Activated T-cell treated with anti-CD3 and anti-CD28 coated beads for 48 hours (primary cell): Measurements from ENCODE around the gene SYT15.
"Not testable (repeated sequence)": the region's sequence is repeated elsewhere in the genome, so short reads cannot be mapped to it uniquely, and the experiment has no call there.

Experiments used
- DNase-seq: peaks from one replicate; pipeline ENCODE4 v3.0.0-alpha.2; 2020; ENCODE audit warnings: low read depth

The SYT15 gene

DNA sequence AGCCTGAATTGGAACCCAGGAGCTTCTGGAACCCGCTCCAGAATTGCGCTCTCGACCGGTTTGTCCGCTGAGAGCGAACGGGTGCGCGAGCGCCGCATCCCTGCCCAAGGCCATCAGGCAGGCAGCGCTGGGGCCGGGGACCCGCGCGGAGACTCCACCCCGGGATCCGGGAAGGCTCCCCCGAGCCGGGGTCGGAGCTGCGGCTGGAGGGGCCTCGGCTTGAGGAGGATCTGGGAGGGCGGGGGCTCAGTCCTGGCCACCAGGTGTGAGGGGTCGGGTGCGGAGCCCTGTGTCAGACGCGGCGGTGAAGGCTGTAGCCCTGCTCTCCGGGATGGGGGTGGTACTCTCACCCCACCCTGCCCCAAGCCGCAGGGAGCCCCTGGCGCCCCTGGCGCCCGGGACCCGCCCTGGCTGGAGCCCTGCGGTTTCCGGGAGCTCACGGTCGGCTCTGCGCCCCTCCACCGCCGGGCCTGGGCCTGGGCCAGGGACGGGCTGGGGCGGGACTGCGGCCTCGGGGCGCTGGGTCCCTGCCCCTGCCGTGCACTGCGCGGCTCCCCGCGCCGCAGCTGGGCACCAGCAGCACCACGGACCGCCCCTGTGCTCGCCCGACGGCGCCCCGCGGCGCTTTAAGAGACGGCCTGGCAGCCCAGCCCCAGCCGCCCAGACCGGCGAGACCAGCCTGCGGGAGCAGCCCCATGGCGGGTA, at the start of gene SYT15:
SYT15 (plus strand) TSS at position 655 of the 705 bp plus-strand sequence; CDS start at position 696, 41 bp downstream.
- not testable (repeated sequence) for DNase-seq

DNA sequence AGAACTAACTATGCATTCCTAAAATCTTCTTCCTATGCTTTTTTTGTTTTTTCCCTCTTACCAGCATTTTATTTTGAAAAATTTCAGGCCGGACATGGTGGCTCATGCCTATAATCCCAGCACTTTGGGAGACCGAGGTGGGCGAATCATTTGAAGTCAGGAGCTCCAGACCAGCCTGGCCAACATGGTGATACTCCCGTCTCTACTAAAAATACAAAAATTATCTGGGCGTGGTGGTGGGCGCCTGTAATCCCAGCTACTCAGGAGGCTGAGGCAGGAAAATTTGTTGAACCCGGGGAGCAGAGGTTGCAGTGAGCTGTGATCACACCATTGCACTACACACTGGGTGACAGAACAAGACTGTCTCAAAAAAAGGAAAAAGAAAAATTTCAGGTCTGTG, 49.2 kb upstream of the SYT15 start:
- DNase-seq = not testable (repeated sequence)

DNA sequence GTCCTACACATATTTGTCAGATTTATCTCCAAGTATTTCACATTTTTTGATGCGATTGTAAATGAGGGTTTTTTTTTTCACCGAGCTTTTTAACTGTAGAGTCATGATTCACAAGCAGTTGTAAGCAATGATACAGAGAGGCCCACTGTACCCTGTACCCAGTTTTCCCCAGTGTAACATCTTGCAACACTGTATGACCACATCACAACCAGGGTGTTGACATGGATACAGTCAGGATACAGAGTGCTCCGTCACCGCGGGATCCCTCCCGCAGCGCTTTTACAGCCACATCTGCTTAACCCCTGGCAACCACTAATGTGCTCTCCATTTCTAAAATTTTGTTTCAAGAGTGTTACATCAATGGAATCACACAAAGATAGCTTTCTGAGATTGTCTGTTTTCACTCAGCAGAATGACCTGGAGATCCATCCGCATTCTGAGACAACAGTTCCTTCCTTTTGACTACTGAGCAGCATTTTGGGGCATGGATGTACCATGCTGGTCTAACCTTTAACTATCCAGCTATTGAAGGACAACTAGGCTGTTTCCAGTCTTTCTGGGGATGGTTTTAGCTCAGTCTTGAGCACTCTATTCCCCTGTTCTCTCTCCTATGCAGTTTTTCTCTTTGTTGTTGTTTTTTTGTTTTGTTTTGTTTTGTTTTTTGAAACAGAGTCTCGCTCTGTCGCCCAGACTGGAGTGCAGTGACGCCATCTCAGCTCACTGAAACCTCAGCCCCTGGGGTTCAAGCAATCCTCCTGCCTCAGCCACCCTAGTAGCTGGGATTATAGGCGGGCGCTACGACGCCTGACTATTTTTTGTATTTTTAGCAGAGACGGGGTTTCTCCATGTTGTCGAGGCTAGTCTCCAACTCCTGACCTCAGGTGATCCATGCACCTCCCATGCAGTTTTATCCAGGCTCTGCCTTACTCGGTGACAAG, 48.4 kb upstream of the SYT15 start:
- no peak for DNase-seq

DNA sequence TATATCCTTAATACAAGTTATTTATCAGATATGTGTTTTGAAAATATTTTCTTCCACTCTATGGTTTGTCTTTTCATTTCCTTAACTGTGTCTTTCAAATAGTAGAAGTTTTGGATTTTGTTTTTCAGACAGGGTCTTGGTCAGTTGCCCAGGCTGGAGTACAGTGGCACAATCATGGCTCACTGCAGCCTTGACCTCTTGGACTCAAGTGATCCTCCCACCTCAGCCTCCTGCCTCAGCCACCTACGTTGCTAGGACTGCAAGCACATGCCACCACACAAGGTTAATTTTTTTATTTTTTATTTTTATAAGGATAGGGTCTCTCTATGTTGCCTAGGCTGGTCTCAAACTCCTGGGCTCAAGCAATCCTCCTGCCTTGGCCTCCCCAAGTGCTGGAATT, 46.7 kb upstream of the SYT15 start:
- DNase-seq = not testable (repeated sequence)

DNA sequence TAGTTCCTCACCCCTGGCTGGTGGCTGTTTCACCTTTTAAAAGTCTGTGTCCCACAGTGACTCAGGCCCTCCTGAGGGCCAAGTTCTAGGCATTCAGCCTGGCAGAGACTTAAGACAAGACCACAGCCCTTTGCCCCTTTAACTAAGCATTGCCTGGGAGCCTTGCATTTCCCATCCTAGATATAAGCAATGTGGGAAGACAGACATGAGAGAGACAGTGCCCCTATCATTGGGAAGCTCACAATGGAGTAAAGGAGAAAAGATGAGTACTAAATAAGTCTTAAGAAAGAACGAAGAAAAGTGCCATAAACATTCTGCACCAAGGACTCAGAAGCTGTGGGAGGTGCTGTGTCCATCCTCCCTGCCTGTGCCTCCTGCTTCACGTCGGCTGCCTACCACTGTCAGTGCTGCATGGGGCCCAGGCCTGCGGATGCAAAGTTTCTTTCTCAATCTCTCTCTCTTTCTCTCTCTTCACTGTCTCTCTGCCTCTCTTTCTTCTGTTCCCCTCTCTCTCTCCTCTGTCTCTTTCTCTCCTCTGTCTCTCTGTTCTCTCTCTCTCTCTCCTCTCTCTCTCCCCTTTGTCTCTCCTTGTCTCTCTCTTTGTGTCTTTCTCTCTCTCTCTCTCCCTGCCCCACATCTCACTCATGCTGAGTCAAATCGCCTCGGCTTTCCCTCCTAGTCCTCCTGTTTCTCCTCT, 44.0 kb upstream of the SYT15 start:
- DNase-seq = no peak

DNA sequence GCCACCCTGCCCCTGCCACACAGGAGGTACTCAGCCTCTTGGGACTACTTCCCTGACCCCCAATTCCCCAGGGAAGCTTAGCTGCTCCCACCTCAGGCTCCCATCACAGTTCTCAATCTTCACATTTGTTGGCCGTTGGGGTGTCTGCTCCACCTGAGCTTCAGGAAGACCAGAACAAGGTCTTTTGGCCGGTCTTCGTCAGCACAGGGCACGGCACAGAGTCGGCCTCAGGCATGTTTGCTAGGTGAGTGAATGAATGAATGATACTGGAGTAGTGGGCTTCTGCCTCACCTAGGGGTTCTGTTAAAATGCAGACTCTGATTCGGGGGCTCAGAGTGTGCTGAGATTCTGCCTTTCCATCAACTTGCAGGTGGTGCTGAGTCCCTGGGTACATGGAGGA, 42.8 kb upstream of the SYT15 start:
- DNase-seq = no peak

DNA sequence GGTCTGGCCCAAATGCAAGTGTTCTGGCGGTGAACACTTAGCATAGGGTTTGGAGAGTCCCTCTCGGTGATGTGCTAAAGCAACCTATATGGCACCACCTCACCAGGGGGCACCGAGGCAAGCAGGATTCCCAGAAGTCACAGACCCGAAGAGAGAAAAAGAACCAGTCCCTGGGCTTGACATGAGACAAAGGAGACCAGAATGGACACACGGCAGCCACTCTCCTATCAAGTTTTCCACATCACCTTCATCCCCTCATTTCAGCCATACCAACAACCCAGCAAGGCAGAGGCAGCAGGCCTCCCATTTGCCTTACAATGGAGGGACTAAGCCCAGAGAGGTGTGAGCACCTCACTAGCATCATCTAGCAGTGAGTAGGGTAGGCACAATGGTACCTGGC, 42.1 kb upstream of the SYT15 start:
- no peak for DNase-seq

DNA sequence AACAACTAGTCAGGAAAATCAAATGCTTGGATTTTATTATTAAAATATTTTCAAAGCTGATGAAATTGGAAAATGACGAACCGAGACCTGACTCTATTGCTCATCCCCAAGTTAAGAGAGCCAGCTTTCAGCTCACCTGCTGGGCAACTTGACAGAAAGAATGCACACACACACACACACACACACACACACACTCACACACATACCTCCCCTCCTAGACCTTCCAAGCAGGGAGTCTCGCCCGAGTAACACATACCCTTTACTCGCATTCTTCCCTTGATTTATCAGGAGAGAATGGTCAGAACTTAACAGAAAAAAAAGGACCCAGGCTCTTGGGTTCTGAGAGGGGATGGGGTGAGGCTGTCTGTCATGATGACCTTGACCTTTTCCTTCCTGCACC, 41.6 kb upstream of the SYT15 start:
- no peak for DNase-seq

DNA sequence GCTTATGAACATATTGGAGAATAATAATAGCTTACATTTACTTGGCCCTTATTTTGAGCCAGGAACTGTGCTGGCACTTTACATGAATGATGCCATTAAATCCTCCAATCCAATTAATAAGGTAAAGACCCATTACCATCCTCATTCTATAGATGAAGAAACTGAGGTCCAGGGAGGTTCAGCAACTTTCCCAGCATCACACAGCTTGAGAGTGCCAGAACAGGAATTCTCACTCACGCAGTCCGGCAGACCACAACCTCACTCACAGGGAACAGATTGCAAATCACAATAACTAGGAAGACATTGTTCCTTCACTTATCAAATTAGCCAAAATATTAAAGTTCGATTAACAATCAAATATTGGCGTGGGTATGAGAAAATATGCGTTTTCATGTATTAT, 40.8 kb upstream of the SYT15 start:
- DNase-seq = no peak

DNA sequence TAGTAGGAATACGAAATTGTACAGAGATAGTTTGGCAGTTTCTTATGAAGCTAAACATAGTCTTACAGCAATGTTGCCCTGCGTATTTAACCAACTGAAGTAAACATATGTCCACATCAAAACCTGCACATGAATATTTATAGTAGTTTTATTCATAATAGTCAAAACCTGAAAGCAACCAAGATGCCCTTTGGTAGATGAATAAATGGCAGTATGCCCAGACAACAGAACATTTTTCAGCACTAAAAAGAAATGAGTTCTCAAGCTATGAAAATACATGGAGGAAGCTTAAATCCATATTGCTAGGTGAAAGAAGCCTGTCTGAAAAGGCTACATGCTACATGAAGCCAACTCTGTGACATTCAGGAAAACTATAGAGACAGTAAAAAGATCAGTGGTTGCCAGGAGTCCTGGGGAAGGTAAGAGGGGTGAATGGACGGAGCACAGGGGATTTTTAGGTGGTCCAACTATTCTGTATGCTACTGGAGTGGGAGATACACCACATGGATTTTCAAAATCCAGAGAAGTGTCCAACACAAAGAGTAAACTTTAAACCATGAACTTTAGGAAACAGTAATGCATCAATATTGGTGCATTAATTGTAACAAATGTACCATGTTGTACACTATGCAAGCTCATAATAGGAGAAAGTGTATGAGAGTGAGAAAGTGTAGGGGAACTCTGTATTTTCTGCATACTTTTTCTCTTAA, 40.1 kb upstream of the SYT15 start:
- DNase-seq = no peak

DNA sequence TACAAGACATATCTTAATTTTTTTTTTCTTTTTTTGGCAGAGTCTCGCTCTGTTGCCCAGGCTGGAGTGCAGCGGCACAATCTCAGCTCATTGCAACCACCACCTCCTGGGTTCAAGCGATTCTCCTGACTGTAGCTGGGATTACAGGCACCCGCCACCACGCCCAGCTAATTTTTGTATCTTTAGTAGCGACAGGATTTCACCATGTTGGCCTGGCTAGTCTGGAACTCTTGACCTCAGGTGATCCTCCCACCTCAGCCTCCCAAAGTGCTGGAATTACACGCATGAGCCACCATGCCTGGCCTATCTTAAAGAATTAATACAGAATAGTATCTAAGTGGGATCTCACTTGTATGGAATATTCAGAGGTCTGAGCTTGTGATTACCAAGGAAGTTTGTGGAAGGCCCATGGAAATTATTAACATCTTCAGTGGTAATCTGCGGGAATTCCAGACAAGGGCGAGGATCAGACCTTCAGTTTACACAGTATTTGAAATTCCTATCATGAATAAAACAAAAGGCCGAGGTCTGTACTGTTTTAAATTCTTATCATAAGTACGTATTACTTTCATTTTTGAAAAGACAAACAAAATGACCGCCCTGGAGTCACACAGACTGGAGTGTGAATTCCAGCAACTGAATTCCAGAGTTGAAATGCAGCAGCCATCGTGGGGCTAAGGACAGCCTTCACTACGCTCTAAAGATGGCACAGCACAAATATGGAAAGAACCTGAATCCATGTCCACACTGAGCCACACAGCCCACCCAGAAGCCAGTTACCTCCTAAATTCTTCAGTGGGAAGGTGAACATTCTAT, 39.1 kb upstream of the SYT15 start:
- no peak for DNase-seq

DNA sequence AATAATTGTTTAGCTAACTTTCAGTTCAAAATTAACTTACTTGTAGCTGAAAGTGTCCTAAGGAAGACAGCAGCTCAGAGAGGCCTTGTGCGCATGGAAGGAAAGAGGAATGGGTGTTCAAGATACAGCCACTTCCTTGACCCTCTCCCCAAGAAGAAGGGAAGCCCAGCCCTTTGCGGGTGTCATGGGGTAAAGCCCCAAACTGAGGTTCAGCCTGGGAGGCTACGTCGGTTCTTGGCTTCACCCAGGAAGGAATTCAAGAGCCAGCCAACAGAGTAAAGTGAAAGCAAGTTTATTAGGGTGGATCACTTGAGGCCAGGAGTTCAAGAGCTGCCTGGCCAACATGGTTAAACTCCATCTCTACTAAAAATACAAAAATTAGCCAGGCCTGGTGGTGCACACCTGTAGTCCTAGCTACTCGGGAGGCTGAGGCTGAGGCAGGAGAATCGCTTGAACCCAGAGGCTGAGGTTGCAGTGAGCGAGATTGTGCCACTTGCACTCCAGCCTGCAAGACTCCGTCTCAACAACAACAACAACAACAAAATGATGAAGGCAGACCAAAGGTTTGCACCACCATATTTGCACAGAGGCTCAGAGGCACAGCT, 38.4 kb upstream of the SYT15 start:
- DNase-seq = no peak

DNA sequence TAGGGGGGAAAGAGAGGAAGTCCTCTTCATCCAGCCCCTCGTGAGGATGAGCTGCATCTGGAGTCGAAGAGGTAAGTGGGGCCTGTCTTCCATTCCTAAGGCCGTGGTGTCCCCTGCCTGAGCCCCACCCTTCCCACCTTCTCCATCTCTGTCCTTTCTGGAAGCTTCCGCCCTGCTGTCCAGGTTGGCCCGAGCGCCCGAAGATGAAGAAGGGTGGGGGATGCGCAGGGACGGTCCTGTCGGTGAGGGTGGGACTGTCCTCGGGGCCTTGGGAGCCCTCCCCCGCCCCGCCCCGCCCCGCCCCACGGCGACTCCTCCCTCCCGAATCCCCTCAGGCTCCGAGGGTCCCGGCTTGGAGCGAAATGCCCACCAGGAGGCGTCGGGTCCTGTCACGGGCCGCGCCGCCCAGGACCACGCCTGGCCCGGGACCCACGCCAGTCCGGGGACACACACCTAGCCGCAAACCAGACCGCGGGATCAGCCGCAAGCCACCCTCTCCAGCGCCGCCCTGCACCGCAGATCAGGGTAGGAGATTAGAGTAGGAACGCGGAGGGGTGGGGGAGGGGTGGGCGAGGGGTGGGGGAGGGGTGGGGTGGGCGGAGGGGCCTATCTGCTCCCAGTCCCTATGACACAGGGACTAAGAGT, 37.8 kb upstream of the SYT15 start:
- DNase-seq = no peak

DNA sequence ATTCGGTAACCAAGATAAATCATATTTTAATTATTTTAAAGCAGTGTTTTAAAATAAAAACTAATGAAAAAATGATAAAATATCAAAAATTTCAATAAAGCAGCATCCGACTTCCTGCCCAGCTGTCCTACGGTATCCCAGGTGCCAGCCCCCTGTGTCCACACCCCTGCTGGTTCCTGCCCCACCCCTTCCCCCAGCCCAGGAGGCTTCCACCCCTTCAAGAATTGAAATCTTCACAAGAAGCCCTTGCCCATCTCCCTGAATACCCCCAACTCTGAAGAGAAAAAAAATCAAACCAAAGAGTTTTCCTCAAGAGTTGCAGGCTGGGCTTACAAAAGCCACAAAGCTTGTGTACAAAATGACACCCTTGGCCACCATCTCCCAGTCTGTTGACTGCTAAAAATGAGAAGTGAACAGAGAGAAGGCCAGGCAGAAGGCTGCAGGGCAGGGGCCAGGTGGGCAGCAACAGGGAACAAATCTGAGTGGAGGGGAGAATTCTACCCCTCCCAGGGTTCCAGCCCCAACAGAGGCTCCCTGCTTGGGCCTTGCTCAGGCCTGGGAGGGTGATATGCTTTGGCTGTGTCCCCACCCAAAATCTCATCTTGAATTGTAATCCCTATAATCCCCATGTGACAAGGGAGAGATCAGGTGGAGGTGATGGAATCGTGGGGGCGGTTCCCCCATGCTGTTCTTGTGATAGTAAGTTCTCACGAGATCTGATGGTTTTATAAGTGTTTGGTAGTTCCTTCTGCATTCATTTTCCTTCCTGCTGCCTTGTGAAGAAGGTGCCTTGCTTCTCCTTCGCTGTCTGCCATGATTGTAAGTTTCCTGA, 37.0 kb upstream of the SYT15 start:
- DNase-seq = no peak

DNA sequence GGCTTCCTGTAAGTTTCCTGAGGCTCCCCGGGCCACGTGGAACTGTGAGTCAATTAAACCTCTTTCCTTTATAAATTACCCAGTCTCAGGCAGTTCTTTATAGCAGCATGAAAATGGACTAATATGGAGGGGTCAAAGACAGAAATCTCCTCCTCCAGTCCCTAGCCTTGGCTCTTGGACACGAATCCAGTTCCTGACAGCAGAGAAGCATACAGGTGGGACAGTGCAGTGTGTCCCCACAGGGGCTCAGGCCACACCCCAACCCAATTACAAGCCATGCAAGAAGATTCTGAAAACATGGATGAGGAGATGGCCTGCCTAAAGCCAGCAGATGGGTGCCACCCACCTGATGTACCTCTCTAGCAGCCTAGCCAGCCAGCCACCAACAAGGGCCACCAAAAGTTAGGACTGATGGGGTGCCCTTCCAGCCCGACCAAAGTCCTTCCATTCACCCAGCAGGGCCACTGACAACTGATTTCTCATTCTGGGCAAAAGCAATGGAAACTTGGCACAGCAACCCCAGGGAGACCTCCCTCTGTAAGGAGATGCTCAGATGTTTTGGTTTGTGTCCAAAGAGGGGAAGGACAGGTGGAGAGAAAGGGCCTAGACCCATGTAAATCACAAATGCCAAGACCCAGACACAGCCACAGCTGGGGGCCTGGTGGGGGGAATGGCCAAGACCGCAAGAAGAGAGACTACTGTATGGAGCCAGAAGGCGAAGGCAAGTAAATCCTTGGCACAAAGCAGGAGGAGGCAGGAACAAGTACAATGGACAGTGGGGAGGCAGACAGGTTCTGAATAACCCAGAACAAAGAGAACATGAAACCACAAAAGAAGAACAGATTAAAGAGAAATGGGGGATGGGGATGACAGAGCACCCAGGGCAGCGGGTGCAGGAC, 36.1 kb upstream of the SYT15 start:
- no peak for DNase-seq

DNA sequence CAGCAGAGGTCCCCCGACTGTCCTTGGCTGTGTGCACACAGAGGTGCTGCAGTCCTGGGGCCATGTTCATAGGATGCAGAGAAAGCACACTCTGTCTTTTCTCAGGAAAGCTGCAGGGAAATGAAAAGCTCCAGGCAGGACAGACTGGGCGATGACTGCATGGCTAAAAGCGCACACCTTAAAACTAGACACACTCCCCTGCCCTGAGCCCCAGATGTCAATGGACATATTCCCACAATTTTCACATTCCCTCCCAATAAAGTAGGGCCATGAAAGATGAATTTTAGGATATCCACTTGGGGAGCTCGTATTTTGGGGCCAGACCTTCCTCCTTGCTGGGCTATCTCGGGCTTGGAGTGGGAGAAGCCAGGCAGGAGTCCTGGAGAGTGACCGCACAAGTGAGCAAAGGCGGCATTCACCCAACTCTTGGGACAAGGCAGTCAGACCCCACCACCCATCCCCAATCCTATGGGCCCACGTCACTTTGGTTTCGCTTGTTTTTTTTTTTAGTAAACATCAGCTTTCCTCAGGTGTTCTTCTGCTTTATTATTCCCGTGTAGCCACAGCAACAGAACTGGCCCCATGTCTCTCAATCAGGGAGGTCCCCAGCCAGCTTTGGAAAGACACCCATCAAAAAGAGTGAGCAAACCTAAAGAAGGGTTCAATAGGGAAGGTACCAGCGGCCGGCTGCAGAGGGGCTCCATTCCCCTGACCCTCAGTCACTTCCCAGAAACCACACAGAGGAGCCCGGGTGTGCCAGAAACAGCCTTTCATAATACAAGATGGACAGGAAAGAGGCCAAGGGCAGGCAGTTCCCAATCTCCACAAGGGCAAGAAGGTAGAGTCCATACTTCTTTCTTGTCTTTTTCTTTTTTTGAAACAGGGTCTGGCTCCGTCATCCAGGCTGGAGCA, 35.2 kb upstream of the SYT15 start:
- no peak for DNase-seq
